Natural killer cell treated with Interleukin-12 subunit alpha and Interleukin-12 subunit beta and Interleukin-15 and Interleukin-18, amount 100 ng/mL, for 72 hours (primary cell): ENCODE results near the gene ZNF649. TPM values are rescaled to one million over a fixed set of nuclear protein-coding genes. Genes with fewer than 3 reads are reported as not detected.

Experiments used
- total RNA-seq, 2 donors: library from RNA; stranded (reverse); gene quantifications; one replicate each; pipeline ENCODE4 v1.2.3, GENCODE V29; 2022

ZNF649 gene
- total RNA-seq, 2 donors from 2014 or later = 10.0 to 14.0 TPM

Other genes starting within 250 kb of the ZNF649 start
- gene SPACA6, start 211.7 kb downstream of the ZNF649 start, total RNA-seq = 1 to 10 TPM; 2.7 to 3.0 TPM
- not detected for gene HAS1, start 181.0 kb downstream of the ZNF649 start, total RNA-seq
- gene FPR1, start 153.1 kb downstream of the ZNF649 start, total RNA-seq = under 1 TPM in 1 of 2 donors, not detected in 1; 0.69 TPM
- under 1 TPM; 0.31 to 0.56 TPM for gene FPR2, start 143.8 kb downstream of the ZNF649 start, total RNA-seq
- not detected for gene FPR3, start 109.9 kb downstream of the ZNF649 start, total RNA-seq
- gene ZNF577, start 17.1 kb downstream of the ZNF649 start, total RNA-seq = 1 to 10 TPM; 8.1 to 9.8 TPM
- 1 to 10 TPM; 4.8 to 6.0 TPM for gene ZNF613, start 22.5 kb upstream of the ZNF649 start, total RNA-seq
- 10 to 100 TPM in 1 of 2 donors, 1 to 10 TPM in 1; 9.4 to 16.9 TPM for gene ZNF350, start 81.8 kb upstream of the ZNF649 start, total RNA-seq
- gene ZNF615, start 103.2 kb upstream of the ZNF649 start, total RNA-seq = 10 to 100 TPM in 1 of 2 donors, 1 to 10 TPM in 1; 6.8 to 12.9 TPM
- gene ZNF614, start 123.4 kb upstream of the ZNF649 start, total RNA-seq = 10 to 100 TPM in 1 of 2 donors, 1 to 10 TPM in 1; 7.2 to 14.7 TPM
- 10 to 100 TPM; 14.6 to 22.5 TPM for gene ZNF432, start 143.8 kb upstream of the ZNF649 start, total RNA-seq
- 10 to 100 TPM; 36.5 to 43.0 TPM for gene ZNF841, start 190.7 kb upstream of the ZNF649 start, total RNA-seq
- gene ZNF616, start 234.9 kb upstream of the ZNF649 start, total RNA-seq = 1 to 10 TPM; 4.8 to 7.8 TPM